HG02870 (cell line): ENCODE measurements around the gene TMEM270.
"Not testable (repeated sequence)": the region's sequence is repeated elsewhere in the genome, so short reads cannot be mapped to it uniquely, and the experiment has no call there.

Experiments used
- ATAC-seq: cut with Tn5 transposase; IDR thresholded peaks from one replicate; pipeline ENCODE4 v1.9.1; 2021; ENCODE audit warnings: mild to moderate bottlenecking, moderate library complexity; ENCODE audit not compliant: unreplicated experiment

The TMEM270 gene

GRCh38 chr7:73860859-73861258 lies at the start of gene TMEM270:
Gene TMEM270 (plus strand): TSS chr7:73861159. CDS start chr7:73861195, 36 bp downstream.
- ATAC-seq: no peak

GRCh38 chr7:73811760-73812168 lies 49.2 kb upstream of the TMEM270 start:
- no peak for ATAC-seq

- ATAC-seq: no peak
Observed at GRCh38 chr7:73812996-73813395, 48.0 kb upstream of the TMEM270 start.

GRCh38 chr7:73815436-73815835 lies 45.5 kb upstream of the TMEM270 start:
- ATAC-seq: no peak

- no peak for ATAC-seq
Observed at GRCh38 chr7:73817121-73817520, 43.8 kb upstream of the TMEM270 start.

GRCh38 chr7:73820013-73820412 lies 40.9 kb upstream of the TMEM270 start:
- ATAC-seq: no peak

GRCh38 chr7:73821597-73822285 lies 39.2 kb upstream of the TMEM270 start:
- ATAC-seq: not testable (repeated sequence)

- no peak for ATAC-seq
Observed at GRCh38 chr7:73822319-73823173, 38.4 kb upstream of the TMEM270 start.

GRCh38 chr7:73823257-73823656 lies 37.7 kb upstream of the TMEM270 start:
- ATAC-seq: no peak

GRCh38 chr7:73823873-73824592 lies 36.9 kb upstream of the TMEM270 start:
- ATAC-seq: no peak

GRCh38 chr7:73824986-73825385 lies 36.0 kb upstream of the TMEM270 start:
- ATAC-seq: no peak

GRCh38 chr7:73827567-73828106 lies 33.3 kb upstream of the TMEM270 start:
- no peak for ATAC-seq

- no peak for ATAC-seq
Observed at GRCh38 chr7:73828107-73828803, 32.7 kb upstream of the TMEM270 start.

GRCh38 chr7:73828972-73829371 lies 32.0 kb upstream of the TMEM270 start:
- ATAC-seq: no peak

GRCh38 chr7:73829505-73829904 lies 31.5 kb upstream of the TMEM270 start:
- ATAC-seq: no peak

GRCh38 chr7:73829921-73830680 lies 30.9 kb upstream of the TMEM270 start:
- ATAC-seq: no peak

- ATAC-seq: no peak
Observed at GRCh38 chr7:73830681-73831583, 30.0 kb upstream of the TMEM270 start, which contains the start of gene CLDN4. Gene CLDN4 (plus strand): TSS chr7:73830996. CDS start chr7:73831202, 206 bp downstream.

- no peak for ATAC-seq
Observed at GRCh38 chr7:73831584-73831833, 29.4 kb upstream of the TMEM270 start.
